ENCODE results near the gene CD163.
"Not testable (repeated sequence)": the region's sequence is repeated elsewhere in the genome, so short reads cannot be mapped to it uniquely, and the experiment has no call there.

CD163 gene

GRCh38 chr12:7438291-7438995 lies 65.1 kb downstream of the CD163 start:
- not testable (repeated sequence) for H2BK5ac ChIP-seq (ENCODE audit: low read length); H3K23ac ChIP-seq (ENCODE audit: low read length); H3K18ac ChIP-seq (ENCODE audit: low read length); H4K8ac ChIP-seq (ENCODE audit: low read depth, low read length); H3K4me1 ChIP-seq (ENCODE audit: control insufficient read depth, low read depth, low read length); H2BK120ac ChIP-seq (ENCODE audit: low read depth, low read length); H4K5ac ChIP-seq (ENCODE audit: low read length); H2BK15ac ChIP-seq (replicated peaks; ENCODE audit: low read depth); H3K27ac ChIP-seq (ENCODE audit: low read depth, low read length); H3K79me2 ChIP-seq (ENCODE audit: control insufficient read depth, insufficient read depth, low read length); H2AK5ac ChIP-seq (ENCODE audit: low read length); H3K79me1 ChIP-seq (ENCODE audit: low read length); H3K56ac ChIP-seq (ENCODE audit: low read length); H3K4me2 ChIP-seq (ENCODE audit: low read length); H3K4ac ChIP-seq (ENCODE audit: low read depth, low read length); H3K9ac ChIP-seq (ENCODE audit: low read length); H3K36me3 ChIP-seq (ENCODE audit: control insufficient read depth, insufficient read depth, low read length); H3K4me3 ChIP-seq (ENCODE audit: low read length); H3K27me3 ChIP-seq (ENCODE audit: insufficient read depth, low read length, poor library complexity)
- WGBS (ENCODE audit: extremely low coverage, insufficient coverage, low lambda C conversion rate): no CpG with 5 or more reads among the region's 8 CpGs
- DNase-seq: peak; percentile 6

GRCh38 chr12:7437494-7437893 lies 66.1 kb downstream of the CD163 start:
- not testable (repeated sequence) for H2BK15ac ChIP-seq (replicated peaks; ENCODE audit: low read depth); H3K79me1 ChIP-seq (ENCODE audit: low read length); DNase-seq; H4K8ac ChIP-seq (ENCODE audit: low read depth, low read length); H3K27me3 ChIP-seq (ENCODE audit: insufficient read depth, low read length, poor library complexity); H2AK5ac ChIP-seq (ENCODE audit: low read length); H3K36me3 ChIP-seq (ENCODE audit: control insufficient read depth, insufficient read depth, low read length); H3K79me2 ChIP-seq (ENCODE audit: control insufficient read depth, insufficient read depth, low read length); H3K56ac ChIP-seq (ENCODE audit: low read length); H2BK120ac ChIP-seq (ENCODE audit: low read depth, low read length); H3K23ac ChIP-seq (ENCODE audit: low read length); H3K4me2 ChIP-seq (ENCODE audit: low read length); H3K27ac ChIP-seq (ENCODE audit: low read depth, low read length); H3K18ac ChIP-seq (ENCODE audit: low read length); H2BK5ac ChIP-seq (ENCODE audit: low read length); H3K4me3 ChIP-seq (ENCODE audit: low read length); H3K4ac ChIP-seq (ENCODE audit: low read depth, low read length); H3K9ac ChIP-seq (ENCODE audit: low read length); H4K5ac ChIP-seq (ENCODE audit: low read length); H3K4me1 ChIP-seq (ENCODE audit: control insufficient read depth, low read depth, low read length)
- no CpG with 5 or more reads among the region's 3 CpGs for WGBS (ENCODE audit: extremely low coverage, insufficient coverage, low lambda C conversion rate)

- H3K4me2 ChIP-seq (ENCODE audit: low read length): no peak overlapping the region
- no peak overlapping the region for H3K23ac ChIP-seq (ENCODE audit: low read length)
- H3K4ac ChIP-seq (ENCODE audit: low read depth, low read length): no peak overlapping the region
- H3K27me3 ChIP-seq (ENCODE audit: insufficient read depth, low read length, poor library complexity): no peaks in the 10 kb centered on the region
- no peaks in the 10 kb centered on the region for H3K36me3 ChIP-seq (ENCODE audit: control insufficient read depth, insufficient read depth, low read length)
- no peak overlapping the region for H3K18ac ChIP-seq (ENCODE audit: low read length)
- H3K56ac ChIP-seq (ENCODE audit: low read length): no peak overlapping the region
- no peak overlapping the region for H3K4me3 ChIP-seq (ENCODE audit: low read length)
- no peak overlapping the region for H2AK5ac ChIP-seq (ENCODE audit: low read length)
- DNase-seq: no peak
- H3K79me2 ChIP-seq (ENCODE audit: control insufficient read depth, insufficient read depth, low read length): no peaks in the 10 kb centered on the region
- H3K79me1 ChIP-seq (ENCODE audit: low read length): no peaks in the 10 kb centered on the region
- no peak overlapping the region for H4K5ac ChIP-seq (ENCODE audit: low read length)
- H3K27ac ChIP-seq (ENCODE audit: low read depth, low read length): no peak overlapping the region
- no peak overlapping the region for H4K8ac ChIP-seq (ENCODE audit: low read depth, low read length)
- H3K4me1 ChIP-seq (ENCODE audit: control insufficient read depth, low read depth, low read length): no peaks in the 10 kb centered on the region
- no peak overlapping the region for H2BK5ac ChIP-seq (ENCODE audit: low read length)
- no peak overlapping the region for H2BK15ac ChIP-seq (replicated peaks; ENCODE audit: low read depth)
- H3K9ac ChIP-seq (ENCODE audit: low read length): no peak overlapping the region
- no peak overlapping the region for H2BK120ac ChIP-seq (ENCODE audit: low read depth, low read length)
Observed at GRCh38 chr12:7434670-7435069, 68.9 kb downstream of the CD163 start.

GRCh38 chr12:7433276-7433822 lies 70.2 kb downstream of the CD163 start:
- Histone ChIP-seq H3K9ac (ENCODE audit: low read length) (no peak overlapping the region), H4K8ac (ENCODE audit: low read depth, low read length) (no peak overlapping the region), H3K4ac (ENCODE audit: low read depth, low read length) (no peak overlapping the region), H3K56ac (ENCODE audit: low read length) (no peak overlapping the region), H3K79me1 (ENCODE audit: low read length) (no peaks in the 10 kb centered on the region), H3K23ac (ENCODE audit: low read length) (no peak overlapping the region), H3K27ac (ENCODE audit: low read depth, low read length) (no peak overlapping the region), H3K4me3 (ENCODE audit: low read length) (no peak overlapping the region), H2BK5ac (ENCODE audit: low read length) (no peak overlapping the region), H4K5ac (ENCODE audit: low read length) (no peak overlapping the region), H2BK120ac (ENCODE audit: low read depth, low read length) (no peak overlapping the region), H3K18ac (ENCODE audit: low read length) (no peak overlapping the region), H3K36me3 (ENCODE audit: control insufficient read depth, insufficient read depth, low read length) (no peaks in the 10 kb centered on the region), H2AK5ac (ENCODE audit: low read length) (no peak overlapping the region), H3K27me3 (ENCODE audit: insufficient read depth, low read length, poor library complexity) (no peaks in the 10 kb centered on the region), H3K79me2 (ENCODE audit: control insufficient read depth, insufficient read depth, low read length) (no peaks in the 10 kb centered on the region), H2BK15ac (replicated peaks; ENCODE audit: low read depth) (no peak overlapping the region), H3K4me1 (ENCODE audit: control insufficient read depth, low read depth, low read length) (no peaks in the 10 kb centered on the region), H3K4me2 (ENCODE audit: low read length) (no peak overlapping the region)
- WGBS (ENCODE audit: extremely low coverage, insufficient coverage, low lambda C conversion rate): no CpG with 5 or more reads among the region's 6 CpGs
- no peak for DNase-seq

GRCh38 chr12:7431993-7432685 lies 71.4 kb downstream of the CD163 start:
- Histone ChIP-seq H4K5ac (ENCODE audit: low read length) (no peak overlapping the region), H3K27ac (ENCODE audit: low read depth, low read length) (no peak overlapping the region), H3K23ac (ENCODE audit: low read length) (no peak overlapping the region), H3K4me2 (ENCODE audit: low read length) (no peak overlapping the region), H3K9ac (ENCODE audit: low read length) (no peak overlapping the region), H3K36me3 (ENCODE audit: control insufficient read depth, insufficient read depth, low read length) (no peaks in the 10 kb centered on the region), H4K8ac (ENCODE audit: low read depth, low read length) (no peak overlapping the region), H3K4me3 (ENCODE audit: low read length) (no peak overlapping the region), H3K18ac (ENCODE audit: low read length) (no peak overlapping the region), H2BK5ac (ENCODE audit: low read length) (no peak overlapping the region), H2AK5ac (ENCODE audit: low read length) (no peak overlapping the region), H3K56ac (ENCODE audit: low read length) (no peak overlapping the region), H3K79me1 (ENCODE audit: low read length) (no peaks in the 10 kb centered on the region), H3K4ac (ENCODE audit: low read depth, low read length) (no peak overlapping the region), H3K79me2 (ENCODE audit: control insufficient read depth, insufficient read depth, low read length) (no peaks in the 10 kb centered on the region), H2BK120ac (ENCODE audit: low read depth, low read length) (no peak overlapping the region), H3K27me3 (ENCODE audit: insufficient read depth, low read length, poor library complexity) (no peaks in the 10 kb centered on the region), H2BK15ac (replicated peaks; ENCODE audit: low read depth) (no peak overlapping the region), H3K4me1 (ENCODE audit: control insufficient read depth, low read depth, low read length) (no peaks in the 10 kb centered on the region)
- no peak for DNase-seq
- WGBS (ENCODE audit: extremely low coverage, insufficient coverage, low lambda C conversion rate): 100% methylated on average over 1 of the region's 5 CpGs

All from mesendoderm (in vitro differentiated cells).